ENCODE measurements around the gene BAHD1. TPM values are rescaled to one million over a fixed set of nuclear protein-coding genes. Genes with fewer than 3 reads are reported as not detected.

BAHD1 gene
- total and polyA plus RNA-seq, 2 donors (not counting 3 experiments of a cell fraction or from before 2014, with no cell fraction given), result 6.3 to 19.1 TPM

DNA sequence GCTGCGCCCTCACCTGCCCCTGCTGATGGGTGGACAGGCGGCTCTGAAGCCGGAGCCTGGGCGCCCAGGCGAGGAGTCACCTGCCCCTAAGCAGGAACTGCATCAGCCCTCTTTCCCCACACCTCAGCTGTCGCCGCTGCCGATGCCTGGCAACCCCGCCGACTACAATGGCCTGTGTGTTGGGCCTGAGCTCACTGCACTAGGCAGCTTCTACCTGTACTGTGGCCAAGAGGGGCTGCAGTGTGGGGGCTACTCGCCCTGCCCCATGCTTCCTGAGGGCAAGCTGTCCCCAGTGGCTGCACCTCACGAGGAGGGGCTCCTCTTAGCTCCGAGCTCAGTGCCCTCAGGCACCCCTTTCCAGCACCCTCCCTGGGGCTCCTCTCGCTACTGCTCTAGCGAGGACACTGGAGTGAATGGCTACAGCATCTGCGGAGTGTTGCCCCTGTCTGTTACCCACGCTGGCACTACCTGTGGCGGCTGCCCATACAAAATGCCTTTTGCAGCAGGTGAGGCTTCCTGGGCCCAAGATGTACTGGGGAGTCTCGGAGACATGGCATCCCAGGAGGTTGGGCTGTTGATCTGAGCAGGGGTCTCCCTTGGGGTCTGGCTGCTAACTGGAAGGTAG is 18.8 kb downstream of the BAHD1 start:
- no peak for DNase-seq (ENCODE audit: low read depth, low spot score)
- no peak for TF ChIP-seq GATA2 (IDR thresholded peaks at IDR 0.05; ENCODE audit: insufficient read depth, insufficient read length, low read depth, low read length)
- no peak for TF ChIP-seq POLR2A (IDR thresholded peaks at IDR 0.05; ENCODE audit: low read depth, low read length)
- TF ChIP-seq EZH2 (IDR thresholded peaks at IDR 0.05; ENCODE audit: borderline replicate concordance, low read depth, low read length, severe bottlenecking), result no peak
- TF ChIP-seq, protein P1, sequence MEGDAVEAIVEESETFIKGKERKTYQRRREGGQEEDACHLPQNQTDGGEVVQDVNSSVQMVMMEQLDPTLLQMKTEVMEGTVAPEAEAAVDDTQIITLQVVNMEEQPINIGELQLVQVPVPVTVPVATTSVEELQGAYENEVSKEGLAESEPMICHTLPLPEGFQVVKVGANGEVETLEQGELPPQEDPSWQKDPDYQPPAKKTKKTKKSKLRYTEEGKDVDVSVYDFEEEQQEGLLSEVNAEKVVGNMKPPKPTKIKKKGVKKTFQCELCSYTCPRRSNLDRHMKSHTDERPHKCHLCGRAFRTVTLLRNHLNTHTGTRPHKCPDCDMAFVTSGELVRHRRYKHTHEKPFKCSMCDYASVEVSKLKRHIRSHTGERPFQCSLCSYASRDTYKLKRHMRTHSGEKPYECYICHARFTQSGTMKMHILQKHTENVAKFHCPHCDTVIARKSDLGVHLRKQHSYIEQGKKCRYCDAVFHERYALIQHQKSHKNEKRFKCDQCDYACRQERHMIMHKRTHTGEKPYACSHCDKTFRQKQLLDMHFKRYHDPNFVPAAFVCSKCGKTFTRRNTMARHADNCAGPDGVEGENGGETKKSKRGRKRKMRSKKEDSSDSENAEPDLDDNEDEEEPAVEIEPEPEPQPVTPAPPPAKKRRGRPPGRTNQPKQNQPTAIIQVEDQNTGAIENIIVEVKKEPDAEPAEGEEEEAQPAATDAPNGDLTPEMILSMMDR (IDR thresholded peaks at IDR 0.05; ENCODE audit: extremely low read depth in 1 of 2, insufficient read depth in 1 of 2, low read depth in 1 of 2, low read length in 2 of 2), result no peak
- TF ChIP-seq FOS (IDR thresholded peaks at IDR 0.05; ENCODE audit: borderline replicate concordance, insufficient read depth, low read length), result no peak
- TF ChIP-seq, protein P2, sequence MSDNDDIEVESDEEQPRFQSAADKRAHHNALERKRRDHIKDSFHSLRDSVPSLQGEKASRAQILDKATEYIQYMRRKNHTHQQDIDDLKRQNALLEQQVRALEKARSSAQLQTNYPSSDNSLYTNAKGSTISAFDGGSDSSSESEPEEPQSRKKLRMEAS (IDR thresholded peaks at IDR 0.05; ENCODE audit: insufficient read depth, insufficient read length), result no peak
- TF ChIP-seq JUN (IDR thresholded peaks at IDR 0.05; ENCODE audit: borderline replicate concordance, insufficient read depth, insufficient read length, low read depth), result no peak
- TF ChIP-seq POLR2AphosphoS5 (IDR thresholded peaks at IDR 0.05; ENCODE audit: insufficient read depth, low read depth, low read length), result no peak
- TF ChIP-seq MYC (IDR thresholded peaks at IDR 0.05; ENCODE audit: low read depth, low read length), result no peak
- Histone ChIP-seq H3K4me3 (replicated peaks in 1 of 3; ENCODE audit: insufficient read depth in 1 of 3, low read depth in 1 of 3, low read length in 3 of 3) (no peak overlapping the region), H3K36me3 (ENCODE audit: control insufficient read depth in 2 of 2, extremely low read depth in 1 of 2, insufficient read depth in 2 of 2, low read length in 2 of 2) (peaks cover 0 to 26% of the 10 kb centered on the region in 2 experiments), H3K9me3 (replicated peaks; ENCODE audit: control insufficient read depth, insufficient read depth, low read length) (no peaks in the 10 kb centered on the region), H4K20me1 (replicated peaks; ENCODE audit: control insufficient read depth, extremely low read depth, insufficient read depth, low read length) (peaks cover 3% of the 10 kb centered on the region), H3K27ac (ENCODE audit: insufficient read depth, low read depth, low read length) (no peak overlapping the region), H3K27me3 (ENCODE audit: control insufficient read depth in 2 of 2, insufficient read depth in 2 of 2, low read length in 2 of 2) (no peaks in the 10 kb centered on the region), H3K9ac (replicated peaks; ENCODE audit: extremely low read depth, insufficient read depth, low read length) (no peak overlapping the region), H2AFZ (ENCODE audit: low read depth, low read length) (no peak overlapping the region), H3K4me1 (ENCODE audit: control insufficient read depth, extremely low read depth, insufficient read depth, low read length) (no peaks in the 10 kb centered on the region), H3K79me2 (ENCODE audit: control insufficient read depth, insufficient read depth, low read length) (peaks cover 7% of the 10 kb centered on the region), H3K4me2 (ENCODE audit: insufficient read depth, low read length) (no peak overlapping the region), H3K9me1 (replicated peaks; ENCODE audit: control insufficient read depth, extremely low read depth, insufficient read depth, low read length) (no peaks in the 10 kb centered on the region)
- intact Hi-C loops (cut with micrococcal nuclease), result no loop called here
- ChIA-PET CTCF (no interaction called here), POLR2A (no interaction called here)
- dilution Hi-C loops (cut with MboI; ENCODE audit: extremely low pct_ligation_motif_present, low sequenced_read_pairs), result no loop called here
- BruUV-seq (replicated peaks), result no TSS peak
- no peak for FAIRE-seq
